HL-60 (cell line): ENCODE measurements around the gene ANKRD60.

ENCODE experiments used
- POLR2AphosphoS5 ChIP-seq: IDR thresholded peaks from 2 replicates; pipeline ENCODE4 v1.6.1; 2012; ENCODE audit warnings: low read depth
- TF ChIP-seq, protein P1 (sequence below): IDR thresholded peaks from one replicate; pipeline ENCODE4 v1.5.1; 2011; ENCODE audit warnings: low read length, control low read depth, inconsistent platforms; ENCODE audit not compliant: insufficient read depth

DNA sequence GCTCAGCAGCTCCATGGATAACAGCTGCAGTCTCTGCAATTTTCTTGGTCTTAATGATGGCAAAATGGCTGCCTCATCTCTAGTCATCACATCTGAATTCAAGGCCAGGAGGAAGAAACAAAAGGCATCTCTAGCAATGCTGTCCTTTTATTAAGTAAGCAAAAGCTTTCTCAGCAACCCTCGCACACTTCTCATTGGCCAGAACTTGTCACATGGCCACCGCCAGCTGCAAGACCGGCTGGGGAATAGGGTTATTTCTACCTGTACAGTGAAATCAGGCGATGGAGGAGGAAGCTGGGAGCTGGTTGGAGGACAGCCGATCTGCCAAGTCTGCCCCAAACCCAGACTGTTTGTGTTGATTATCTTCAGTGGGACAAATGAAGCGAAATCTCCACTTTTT lies 33.4 kb downstream of the ANKRD60 start:
- TF ChIP-seq, protein P1, sequence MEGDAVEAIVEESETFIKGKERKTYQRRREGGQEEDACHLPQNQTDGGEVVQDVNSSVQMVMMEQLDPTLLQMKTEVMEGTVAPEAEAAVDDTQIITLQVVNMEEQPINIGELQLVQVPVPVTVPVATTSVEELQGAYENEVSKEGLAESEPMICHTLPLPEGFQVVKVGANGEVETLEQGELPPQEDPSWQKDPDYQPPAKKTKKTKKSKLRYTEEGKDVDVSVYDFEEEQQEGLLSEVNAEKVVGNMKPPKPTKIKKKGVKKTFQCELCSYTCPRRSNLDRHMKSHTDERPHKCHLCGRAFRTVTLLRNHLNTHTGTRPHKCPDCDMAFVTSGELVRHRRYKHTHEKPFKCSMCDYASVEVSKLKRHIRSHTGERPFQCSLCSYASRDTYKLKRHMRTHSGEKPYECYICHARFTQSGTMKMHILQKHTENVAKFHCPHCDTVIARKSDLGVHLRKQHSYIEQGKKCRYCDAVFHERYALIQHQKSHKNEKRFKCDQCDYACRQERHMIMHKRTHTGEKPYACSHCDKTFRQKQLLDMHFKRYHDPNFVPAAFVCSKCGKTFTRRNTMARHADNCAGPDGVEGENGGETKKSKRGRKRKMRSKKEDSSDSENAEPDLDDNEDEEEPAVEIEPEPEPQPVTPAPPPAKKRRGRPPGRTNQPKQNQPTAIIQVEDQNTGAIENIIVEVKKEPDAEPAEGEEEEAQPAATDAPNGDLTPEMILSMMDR: no peak
- TF ChIP-seq POLR2AphosphoS5: no peak
